GM12892 (cell line): ENCODE measurements around the gene AQP3.
"Not testable (repeated sequence)": the region's sequence is repeated elsewhere in the genome, so short reads cannot be mapped to it uniquely, and the experiment has no call there.

Experiments
- DNase-seq: peaks from one replicate; pipeline ENCODE4 v3.0.0; 2011; ENCODE audit not compliant: insufficient read length
- FAIRE-seq: peaks from 2 replicates; lab custom pipeline; 2011; peaks lifted over from hg19 to GRCh38; lab: Jason Lieb, UNC
- POLR2A ChIP-seq: IDR thresholded peaks from 2 replicates; pipeline ENCODE4 v1.6.1; 2011; ENCODE audit warnings: low read depth, low read length, control low read depth
- POLR2AphosphoS5 ChIP-seq: IDR thresholded peaks from 2 replicates; pipeline ENCODE4 v1.6.1; 2011; ENCODE audit warnings: low read depth, low read length, control low read depth
- TAF1 ChIP-seq: IDR thresholded peaks from 2 replicates; pipeline ENCODE4 v1.6.1; 2011; ENCODE audit warnings: low read depth, mild to moderate bottlenecking, control low read depth, low read length, borderline replicate concordance

Gene AQP3

DNA sequence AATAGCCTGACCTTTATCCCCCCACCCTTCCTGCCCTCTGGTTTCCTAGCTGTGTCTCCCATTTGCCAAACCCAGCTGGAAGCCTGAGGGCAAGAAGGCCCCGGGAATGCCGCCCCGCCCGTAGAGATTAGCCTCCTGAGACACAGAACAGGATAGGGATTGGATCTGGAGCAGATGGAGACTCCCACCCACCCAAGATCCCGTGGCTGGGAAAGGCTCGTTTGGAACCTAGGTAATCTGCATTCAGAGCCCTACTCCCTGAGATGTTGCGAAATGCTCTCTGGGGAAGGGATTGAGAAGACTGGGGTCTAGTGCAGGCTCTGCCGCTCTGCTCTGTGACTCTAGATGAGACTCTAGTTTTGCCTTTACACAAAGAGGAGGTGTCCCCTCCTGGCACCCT lies 10.9 kb downstream of the AQP3 start:
- no peak for FAIRE-seq

DNA sequence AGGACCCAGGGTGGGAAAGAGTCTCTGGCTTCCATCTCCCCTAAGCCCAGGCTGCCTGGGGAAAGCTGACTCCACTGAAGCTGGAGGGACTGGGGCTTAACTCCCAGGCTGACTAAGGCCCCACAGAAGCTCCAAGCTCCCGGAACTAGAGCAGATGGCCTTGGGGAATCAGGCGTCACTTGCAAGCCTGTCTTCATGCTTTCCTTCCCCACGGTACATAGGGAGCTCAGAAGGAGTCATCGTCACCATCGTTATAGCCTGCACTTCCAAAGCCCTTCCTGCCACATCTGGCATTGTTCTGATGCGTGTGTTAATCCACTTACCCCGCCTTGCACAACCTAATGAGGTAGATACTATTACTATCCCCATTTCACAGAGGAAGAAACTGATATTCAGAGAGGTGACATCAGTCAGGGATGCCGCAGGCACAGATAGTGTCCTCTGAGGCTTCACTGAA lies 11.5 kb downstream of the AQP3 start:
- DNase-seq (no peak), FAIRE-seq (no peak)
- no peak for TF ChIP-seq POLR2AphosphoS5
- TF ChIP-seq POLR2A: no peak
- TF ChIP-seq TAF1: no peak

More for the DNA sequence above, 10.9 kb downstream of the AQP3 start:
- no peak for DNase-seq
- TF ChIP-seq POLR2A: no peak
- TF ChIP-seq POLR2AphosphoS5: no peak
- no peak for TF ChIP-seq TAF1

DNA sequence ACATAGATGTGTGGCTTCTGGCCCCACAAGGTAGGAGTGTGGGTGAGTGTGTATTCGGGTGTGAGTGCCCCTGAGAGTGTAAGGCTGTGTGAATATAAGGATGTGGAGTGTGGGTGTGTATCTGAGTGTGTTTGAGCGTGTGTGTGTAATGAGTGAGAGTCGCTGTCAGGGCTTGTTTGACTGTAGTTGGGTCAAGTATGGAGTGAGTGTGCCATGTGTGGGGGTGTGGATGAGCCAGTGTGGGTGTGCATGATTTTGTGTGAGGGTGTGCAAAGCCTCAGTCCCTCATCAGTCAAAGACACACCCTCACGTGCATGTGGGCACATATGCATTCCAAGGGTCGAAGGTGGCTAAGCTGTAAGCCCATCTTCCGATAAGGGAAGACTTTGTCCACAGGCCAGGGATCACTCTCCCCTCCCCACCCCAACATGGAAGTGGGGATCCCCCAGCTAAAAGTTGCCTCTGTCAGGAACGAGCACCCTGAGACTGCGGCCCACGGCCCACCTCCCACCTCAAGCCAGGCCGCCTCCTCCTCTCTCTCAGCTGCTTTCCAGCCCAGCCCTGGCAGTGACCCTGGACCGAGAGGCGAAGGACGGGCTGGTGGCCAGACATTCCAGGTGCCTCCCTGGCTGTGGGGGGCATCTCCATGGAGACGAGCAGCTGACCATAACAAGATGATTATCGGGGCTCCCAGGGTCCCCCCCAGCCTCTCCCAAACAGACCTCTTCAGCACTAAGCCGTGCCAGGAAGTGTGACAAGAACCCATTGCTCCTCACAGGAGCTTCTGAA lies 12.9 kb downstream of the AQP3 start:
- FAIRE-seq: no peak
- TF ChIP-seq POLR2A: no peak
- TF ChIP-seq POLR2AphosphoS5: no peak
- no peak for TF ChIP-seq TAF1

DNA sequence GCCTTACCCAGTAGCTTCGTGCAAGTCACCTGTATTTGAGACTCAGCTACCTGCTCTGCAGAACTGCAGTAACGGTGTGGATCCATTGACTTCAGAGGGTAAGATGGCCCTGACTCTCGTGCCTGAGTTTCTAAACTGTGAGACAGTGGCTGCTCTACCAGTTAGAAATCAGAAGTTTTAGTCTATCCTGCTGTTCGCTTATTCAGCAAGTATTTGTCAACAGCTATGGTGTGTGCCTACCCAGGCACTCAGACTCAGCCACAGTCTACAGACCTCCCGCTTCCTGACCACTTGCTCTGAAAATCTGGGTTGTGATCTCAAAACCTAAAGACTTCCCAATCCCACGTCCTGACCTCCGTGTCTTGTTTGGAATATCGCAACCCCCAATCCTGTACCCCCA lies 13.5 kb downstream of the AQP3 start:
- DNase-seq (no peak), FAIRE-seq (no peak)
- no peak for TF ChIP-seq POLR2AphosphoS5
- no peak for TF ChIP-seq POLR2A
- no peak for TF ChIP-seq TAF1

More for the DNA sequence above, 12.9 kb downstream of the AQP3 start:
- DNase-seq: no peak

DNA sequence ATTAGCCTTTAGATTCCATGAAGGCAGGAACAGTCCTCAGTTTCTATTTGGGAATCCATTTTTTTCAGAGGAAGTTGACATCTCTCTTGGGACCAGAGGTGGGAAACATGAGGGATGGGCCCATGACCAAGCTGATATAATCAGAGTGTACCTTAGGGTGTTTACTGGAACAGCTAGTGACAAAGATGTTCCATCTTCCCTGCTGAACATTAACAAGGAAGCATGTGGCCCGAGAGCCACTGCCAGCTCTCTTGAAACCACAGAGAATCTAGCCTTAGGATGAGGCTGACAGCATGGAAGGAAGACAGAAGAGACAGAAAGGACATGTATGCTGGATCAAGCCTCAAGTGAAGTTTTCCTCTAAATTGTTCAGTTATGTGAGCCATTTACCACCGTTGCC lies 16.0 kb downstream of the AQP3 start:
- DNase-seq (no peak), FAIRE-seq (no peak)
- TF ChIP-seq TAF1 (no peak), POLR2AphosphoS5 (no peak), POLR2A (no peak)

DNA sequence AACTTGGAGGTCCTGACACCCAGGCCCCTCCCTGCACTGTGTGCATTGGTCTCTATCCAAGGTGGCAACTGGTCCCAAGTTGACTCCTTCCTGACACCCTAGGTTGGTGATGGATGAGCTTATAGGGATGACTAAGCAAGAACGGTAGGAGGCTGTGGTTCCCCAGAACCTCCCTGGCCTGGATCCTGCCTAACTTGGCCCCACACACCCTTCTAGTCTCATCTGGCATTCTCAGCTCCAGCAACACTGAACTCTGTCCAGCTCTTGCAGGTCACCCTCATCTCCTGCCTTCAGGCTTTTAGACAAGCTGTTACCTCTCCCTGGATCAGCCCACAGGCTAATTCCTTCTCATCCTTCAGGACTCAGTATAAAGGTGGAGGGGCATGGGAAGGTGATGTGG lies 16.5 kb downstream of the AQP3 start:
- TF ChIP-seq TAF1 (no peak), POLR2AphosphoS5 (no peak), POLR2A (no peak)
- no peak for FAIRE-seq
- DNase-seq: no peak

DNA sequence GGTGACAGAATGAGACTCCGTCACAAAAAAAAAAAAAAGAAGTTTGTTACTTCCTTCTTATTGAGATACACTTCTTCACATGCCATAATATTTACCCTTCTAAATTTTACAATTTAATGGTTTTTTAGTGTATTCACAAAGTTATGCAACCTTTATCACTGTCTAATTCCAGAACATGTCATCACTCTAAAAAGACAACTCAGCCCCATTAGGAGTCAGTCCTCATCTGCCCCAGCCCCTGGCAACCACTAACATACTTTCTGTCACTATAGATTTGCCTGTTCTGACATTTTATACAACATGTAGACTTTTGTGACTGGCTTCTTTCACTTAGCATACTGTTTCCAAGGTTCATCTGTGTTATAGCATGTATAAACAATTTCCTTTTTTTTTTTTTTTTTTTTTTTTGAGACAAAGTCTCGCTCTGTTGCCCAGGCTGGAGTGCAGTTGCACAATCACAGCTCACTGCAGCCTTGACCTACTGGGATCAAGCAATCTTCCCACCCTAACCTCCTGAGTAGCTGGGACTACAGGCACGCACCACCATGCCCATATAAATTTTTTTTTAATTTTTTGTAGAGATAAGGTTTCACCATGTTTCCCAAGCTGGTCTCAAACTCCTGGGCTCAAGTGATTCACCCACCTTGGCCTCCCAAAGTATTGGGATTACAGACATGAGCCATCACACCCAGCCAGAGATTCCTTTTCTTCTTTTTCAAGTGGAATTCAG lies 18.0 kb downstream of the AQP3 start:
- DNase-seq (no peak), FAIRE-seq (no peak)
- no peak for TF ChIP-seq POLR2AphosphoS5
- TF ChIP-seq POLR2A: no peak
- no peak for TF ChIP-seq TAF1

DNA sequence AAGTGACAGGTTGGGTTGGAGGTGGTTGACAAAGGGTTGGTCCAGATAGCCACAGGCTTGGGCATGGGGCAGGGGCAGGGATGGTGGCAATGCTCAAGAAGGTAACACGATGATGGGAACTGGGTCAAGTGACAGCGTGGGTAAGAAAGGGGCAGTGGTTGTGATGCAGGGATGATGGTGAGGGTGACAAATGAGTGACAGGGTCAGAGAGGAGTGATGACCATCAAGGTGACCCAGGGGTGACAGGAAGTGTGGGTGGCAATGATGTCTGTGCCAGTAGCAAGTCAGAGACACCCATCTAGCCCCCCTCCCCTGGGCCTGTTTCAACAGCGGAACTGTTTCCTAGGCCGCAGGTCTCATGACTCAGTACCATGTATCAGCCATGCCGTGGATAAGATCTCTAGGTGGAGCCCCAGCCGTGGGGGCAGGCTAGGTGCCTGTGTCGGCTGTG lies 20.5 kb downstream of the AQP3 start:
- DNase-seq (no peak), FAIRE-seq (no peak)
- no peak for TF ChIP-seq POLR2A
- TF ChIP-seq TAF1: no peak
- no peak for TF ChIP-seq POLR2AphosphoS5

DNA sequence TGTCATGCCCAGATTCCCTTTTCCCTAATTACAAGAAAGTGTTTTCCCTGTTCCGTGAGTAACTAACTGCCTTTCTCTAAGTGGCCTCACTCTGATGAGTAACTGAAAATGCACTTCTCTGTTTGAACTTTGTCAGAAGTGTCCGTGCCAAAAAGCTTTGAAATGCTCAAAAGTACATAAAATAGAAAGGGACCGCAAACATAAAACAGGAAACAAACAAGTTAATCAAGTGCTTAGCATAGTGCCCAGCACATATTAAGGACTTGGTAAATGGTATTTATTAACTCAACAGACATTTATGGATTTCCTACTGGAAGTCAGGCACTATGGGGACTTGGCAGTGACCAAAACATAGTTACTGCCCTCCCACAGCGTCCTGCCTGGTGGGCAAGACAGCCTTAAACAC lies 22.3 kb downstream of the AQP3 start:
- no peak for TF ChIP-seq TAF1
- no peak for TF ChIP-seq POLR2A
- TF ChIP-seq POLR2AphosphoS5: no peak
- FAIRE-seq: no peak
- DNase-seq: no peak

DNA sequence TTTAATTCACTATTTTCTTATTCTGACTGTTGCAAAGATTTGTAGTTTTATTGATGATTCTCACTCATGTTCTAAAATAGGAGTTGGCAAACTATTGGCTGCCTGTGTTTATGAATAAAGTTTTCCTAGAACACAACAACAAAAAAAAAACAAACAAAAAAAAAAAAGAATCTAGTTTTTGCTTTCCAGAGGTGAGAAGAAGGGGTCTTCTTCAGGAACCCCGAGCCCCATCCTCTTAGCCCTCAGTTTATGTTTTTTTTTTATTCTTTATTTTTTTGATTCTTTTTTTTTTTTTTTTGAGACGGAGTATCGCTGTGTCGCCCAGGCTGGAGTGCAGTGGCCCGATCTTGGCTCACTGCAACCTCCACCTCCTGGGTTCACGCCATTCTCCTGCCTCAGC lies 22.9 kb downstream of the AQP3 start:
- not testable (repeated sequence) for FAIRE-seq, DNase-seq

DNA sequence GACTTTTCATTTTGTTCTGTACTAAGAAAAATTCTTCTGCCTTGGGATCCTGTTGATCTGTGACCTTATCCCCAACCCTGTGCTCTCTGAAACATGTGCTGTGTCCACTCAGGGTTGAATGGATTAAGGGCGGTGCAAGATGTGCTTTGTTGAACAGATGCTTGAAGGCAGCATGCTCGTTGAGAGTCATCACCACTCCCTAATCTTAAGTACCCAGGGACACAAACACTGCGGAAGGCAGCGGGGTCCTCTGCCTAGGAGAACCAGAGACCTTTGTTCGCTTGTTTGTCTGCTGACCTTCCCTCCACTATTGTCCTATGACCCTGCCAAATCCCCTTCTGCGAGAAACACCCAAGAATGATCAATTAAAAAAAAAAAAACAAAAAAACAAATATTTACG lies 23.4 kb downstream of the AQP3 start:
- FAIRE-seq, DNase-seq: not testable (repeated sequence)

DNA sequence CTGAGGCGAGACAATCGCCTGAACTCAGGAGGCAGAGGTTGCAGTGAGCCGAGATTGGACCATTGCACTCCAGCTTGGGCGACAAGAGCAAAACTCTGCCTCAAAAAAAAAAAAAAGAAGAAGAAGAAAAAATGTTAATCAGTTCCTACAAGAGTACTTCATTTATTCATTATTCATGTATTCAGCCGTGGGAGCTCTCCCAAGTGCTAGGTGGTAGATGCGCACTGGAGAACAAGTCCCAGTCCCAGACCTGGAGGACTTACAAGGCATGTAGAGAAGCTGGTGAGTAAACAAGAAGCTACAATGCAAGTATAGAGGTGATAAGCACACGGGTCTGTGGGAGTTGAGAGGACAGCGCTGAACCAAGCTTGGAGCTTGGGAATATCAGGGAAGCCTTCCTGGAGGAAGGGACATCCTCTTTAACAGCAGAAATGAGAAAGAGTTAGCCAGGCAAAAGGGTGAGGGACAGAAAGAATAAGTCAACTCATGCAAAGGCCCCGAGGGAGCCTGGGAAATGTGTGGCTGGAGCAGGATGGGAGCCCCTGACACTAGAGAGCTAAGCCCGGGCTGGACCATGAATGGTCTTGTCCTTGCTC lies 27.6 kb downstream of the AQP3 start:
- DNase-seq: no peak
- TF ChIP-seq POLR2A: no peak
- no peak for TF ChIP-seq POLR2AphosphoS5
- no peak for TF ChIP-seq TAF1
- FAIRE-seq: no peak

DNA sequence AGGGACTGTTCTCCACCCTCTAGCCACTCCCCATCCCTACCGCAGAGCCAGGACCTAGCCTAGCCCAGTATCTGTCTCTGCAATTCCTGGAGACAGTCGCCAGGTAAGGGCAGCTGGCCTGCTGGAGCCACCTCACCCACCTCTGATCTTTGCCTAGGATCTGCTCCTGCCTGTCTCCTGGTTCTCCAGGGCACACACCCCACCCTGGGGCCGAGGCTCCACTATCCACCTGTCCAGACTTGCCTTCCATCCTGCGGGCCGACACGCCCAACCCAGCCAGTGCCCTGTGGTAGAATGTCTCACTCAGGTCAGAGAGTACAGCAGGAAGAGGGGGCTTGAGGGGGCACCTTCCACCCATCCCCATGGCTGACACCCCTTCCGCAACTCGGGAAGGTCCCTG lies 29.3 kb downstream of the AQP3 start:
- no peak for TF ChIP-seq TAF1
- TF ChIP-seq POLR2AphosphoS5: no peak
- no peak for TF ChIP-seq POLR2A
- FAIRE-seq (no peak), DNase-seq (no peak)
